GM11168 (cell line): ENCODE measurements around the gene EFHC1.

Experiments used
- in situ Hi-C: fragments of 300-500 bp; cut with MboI; formaldehyde crosslinking; loops from one replicate; pipeline ENCODE4 v1.12.0; 2022; ENCODE audit warnings: low sequenced_read_pairs; ENCODE audit not compliant: unreplicated experiment

The EFHC1 gene

GRCh38 chr6:52498538-52499017 lies 78.4 kb downstream of the EFHC1 start:
- in situ Hi-C loops = loop anchor here (5.0 kb wide), 1 partner anchor 81 kb away; no protein-coding TSS in a partner anchor

- in situ Hi-C loops = loop anchor here (5.0 kb wide), 1 partner anchor 82 kb away; no protein-coding TSS in a partner anchor
These were observed 78.9 kb downstream of the EFHC1 start for GRCh38 chr6:52499026-52499425.

GRCh38 chr6:52499681-52500236 lies 79.6 kb downstream of the EFHC1 start:
- in situ Hi-C loops = loop anchor here (5.0 kb wide), 1 partner anchor 82 kb away; no protein-coding TSS in a partner anchor

- in situ Hi-C loops = no loop called here
These were observed 80.3 kb downstream of the EFHC1 start for GRCh38 chr6:52500238-52501129.

- in situ Hi-C loops = no loop called here
These were observed 82.3 kb downstream of the EFHC1 start for GRCh38 chr6:52502306-52503029.

- in situ Hi-C loops = no loop called here
These were observed 83.2 kb downstream of the EFHC1 start for GRCh38 chr6:52503323-52503747.

GRCh38 chr6:52503851-52504781 lies 84.0 kb downstream of the EFHC1 start:
- in situ Hi-C loops = no loop called here

GRCh38 chr6:52504782-52505136 lies 84.6 kb downstream of the EFHC1 start:
- in situ Hi-C loops = no loop called here

- in situ Hi-C loops = no loop called here
These were observed 85.7 kb downstream of the EFHC1 start for GRCh38 chr6:52505726-52506409.

- in situ Hi-C loops = no loop called here
These were observed 86.3 kb downstream of the EFHC1 start for GRCh38 chr6:52506476-52506875.

- in situ Hi-C loops = no loop called here
These were observed 87.6 kb downstream of the EFHC1 start for GRCh38 chr6:52507557-52508260.

- in situ Hi-C loops = no loop called here
These were observed 88.2 kb downstream of the EFHC1 start for GRCh38 chr6:52508261-52508739.

GRCh38 chr6:52509281-52510212 lies 89.4 kb downstream of the EFHC1 start:
- in situ Hi-C loops = loop anchor here (10.0 kb wide), 1 partner anchor 155 kb away; no protein-coding TSS in a partner anchor

- in situ Hi-C loops = loop anchor here (10.0 kb wide), 1 partner anchor 155 kb away; no protein-coding TSS in a partner anchor
These were observed 90.0 kb downstream of the EFHC1 start for GRCh38 chr6:52510213-52510562.

- in situ Hi-C loops = loop anchor here (10.0 kb wide), 1 partner anchor 154 kb away; no protein-coding TSS in a partner anchor
These were observed 91.0 kb downstream of the EFHC1 start for GRCh38 chr6:52511163-52511562.

- in situ Hi-C loops = loop anchor here (10.0 kb wide), 1 partner anchor 153 kb away; no protein-coding TSS in a partner anchor
These were observed 91.5 kb downstream of the EFHC1 start for GRCh38 chr6:52511572-52512151.

- in situ Hi-C loops = loop anchor here (10.0 kb wide), 1 partner anchor 153 kb away; no protein-coding TSS in a partner anchor
These were observed 92.1 kb downstream of the EFHC1 start for GRCh38 chr6:52512199-52512598.
